ENCODE data around the gene NUP188.
"Not testable (repeated sequence)": the region's sequence is repeated elsewhere in the genome, so short reads cannot be mapped to it uniquely, and the experiment has no call there.

NUP188 gene

GRCh38 chr9:128944966-128945365 is 2.5 kb upstream of the NUP188 start:
- not testable (repeated sequence) for DNase-seq

GRCh38 chr9:128945798-128946501 is 1.5 kb upstream of the NUP188 start:
- no peak for DNase-seq

- peak; percentile 62 for DNase-seq
These were observed 775 bp upstream of the NUP188 start for GRCh38 chr9:128946571-128947276.

- no peak for DNase-seq
These were observed 297 bp upstream of the NUP188 start for GRCh38 chr9:128947277-128947526.

DNA sequence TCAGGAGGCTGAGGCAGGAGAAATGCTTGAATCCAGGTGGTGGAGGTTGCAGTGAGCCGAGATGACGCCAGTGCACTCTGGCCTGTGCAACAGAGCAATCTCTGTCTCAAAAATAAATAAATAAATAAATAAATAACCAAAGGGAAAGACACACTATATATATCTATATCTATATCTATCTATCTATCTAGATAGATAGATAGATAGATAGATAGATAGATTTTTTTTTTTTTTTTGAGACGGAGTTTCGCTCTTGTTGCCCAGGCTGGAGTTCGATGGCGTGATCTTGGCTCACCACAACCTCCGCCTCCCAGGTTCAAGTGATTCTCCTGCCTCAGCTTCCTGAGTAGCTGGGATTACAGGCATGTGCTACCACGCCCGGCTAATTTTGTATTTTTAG is 13.9 kb downstream of the NUP188 start:
- not testable (repeated sequence) for DNase-seq

GRCh38 chr9:128969491-128969890 is 22.0 kb downstream of the NUP188 start:
- DNase-seq, result no peak

- no peak for DNase-seq
These were observed 25.5 kb downstream of the NUP188 start for GRCh38 chr9:128972956-128973355.

GRCh38 chr9:128979111-128979510 is 31.6 kb downstream of the NUP188 start:
- no peak for DNase-seq

DNA sequence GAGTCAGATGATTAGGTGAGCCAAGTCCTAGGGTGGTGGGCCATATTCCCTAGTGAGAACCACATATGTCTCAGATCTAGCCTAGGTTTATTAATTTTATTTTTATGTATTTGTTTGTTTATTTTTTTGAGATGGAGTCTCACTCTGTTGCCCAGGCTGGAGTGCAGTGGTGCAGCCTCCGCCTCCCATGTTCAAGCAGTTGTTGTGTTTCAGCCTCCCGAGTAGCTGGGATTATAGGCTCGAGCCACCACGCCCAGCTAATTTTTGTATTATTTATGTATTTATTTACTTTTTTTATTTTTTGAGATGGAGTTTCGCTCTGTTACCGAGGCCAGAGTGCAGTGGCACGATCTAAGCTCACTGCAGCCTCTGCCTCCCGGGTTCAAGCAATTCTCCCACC is 36.0 kb downstream of the NUP188 start:
- DNase-seq, result no peak

DNA sequence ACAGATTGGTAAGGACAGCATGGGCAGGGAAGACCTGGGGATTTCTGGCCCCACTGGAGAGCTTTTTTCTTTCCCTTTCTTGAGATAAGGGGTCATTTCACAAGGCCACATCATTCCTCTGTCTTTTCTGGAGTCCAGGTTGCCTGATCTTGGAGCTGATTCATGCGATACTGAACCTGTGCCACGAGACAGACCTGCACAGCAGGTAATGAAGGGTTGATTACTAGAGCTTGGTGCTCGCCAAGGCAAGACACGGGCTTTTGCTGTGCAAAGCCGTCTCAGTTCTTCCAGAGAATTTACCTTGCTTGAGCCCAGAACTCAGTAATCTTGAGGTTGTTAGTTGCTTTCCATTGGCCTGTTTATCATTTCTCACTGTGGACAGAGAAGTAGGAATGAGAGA is 39.2 kb downstream of the NUP188 start:
- DNase-seq, result no peak

GRCh38 chr9:128987805-128988204 is 40.3 kb downstream of the NUP188 start:
- DNase-seq, result no peak

- no peak for DNase-seq
These were observed 45.5 kb downstream of the NUP188 start for GRCh38 chr9:128992995-128993394.

DNA sequence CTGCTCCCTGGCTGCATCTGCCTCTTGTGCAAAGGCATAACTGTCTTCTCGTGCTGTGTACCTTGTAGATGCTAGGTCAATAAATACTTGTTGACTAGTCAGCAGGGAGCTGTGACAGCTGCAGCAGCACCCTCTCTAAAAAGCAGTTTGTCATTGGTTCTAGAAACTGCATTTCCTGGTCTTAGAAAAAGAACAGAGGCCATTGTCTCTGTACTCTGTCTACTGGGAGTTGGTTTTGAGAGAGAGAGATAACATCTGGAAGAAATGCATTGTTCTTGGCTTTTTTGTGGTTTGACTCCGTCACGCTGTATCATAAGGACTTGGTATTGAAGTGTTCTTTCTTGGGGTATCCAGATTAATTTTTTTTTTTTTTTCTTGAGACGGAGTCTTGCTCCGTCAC is 48.3 kb downstream of the NUP188 start:
- DNase-seq, result no peak

- DNase-seq, result no peak
These were observed 51.0 kb downstream of the NUP188 start for GRCh38 chr9:128998462-128998861.

GRCh38 chr9:128999581-129000206 is 52.2 kb downstream of the NUP188 start:
- DNase-seq, result no peak

DNA sequence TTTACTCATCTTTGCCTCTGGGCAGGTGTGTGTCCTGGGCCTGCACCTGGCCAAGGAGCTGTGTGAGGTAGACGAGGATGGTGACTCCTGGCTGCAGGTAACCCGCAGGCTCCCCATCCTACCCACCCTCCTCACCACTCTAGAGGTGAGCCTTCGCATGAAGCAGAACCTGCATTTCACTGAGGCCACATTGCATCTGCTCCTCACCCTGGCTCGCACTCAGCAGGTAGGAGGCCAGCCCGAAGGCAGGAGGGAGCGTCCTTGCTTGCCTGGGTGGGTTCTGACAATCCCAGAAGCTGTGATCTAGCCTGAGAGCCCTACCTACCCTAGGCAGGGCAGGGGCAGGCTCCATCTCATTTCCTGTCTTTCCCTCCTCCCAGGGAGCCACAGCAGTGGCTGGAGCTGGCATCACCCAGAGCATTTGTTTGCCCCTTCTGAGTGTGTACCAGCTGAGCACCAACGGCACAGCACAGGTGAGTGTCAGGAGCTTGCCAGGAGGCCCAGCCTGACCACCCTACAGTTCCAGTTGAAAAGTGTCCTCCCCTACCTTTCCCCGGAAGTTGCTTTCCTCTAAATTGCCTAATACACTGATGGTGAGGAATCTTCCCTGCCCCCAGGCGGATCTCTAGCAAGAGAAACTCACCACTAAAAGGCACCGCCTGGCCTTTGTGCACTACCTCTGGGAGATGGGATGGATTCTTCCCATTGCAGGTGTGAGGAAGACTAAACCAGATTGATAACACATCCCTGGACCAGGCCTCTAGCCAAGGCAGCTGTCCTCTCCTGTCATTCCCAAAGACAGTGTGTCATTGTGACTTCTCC is 54.2 kb downstream of the NUP188 start:
- DNase-seq, result no peak

- DNase-seq, result no peak
These were observed 55.5 kb downstream of the NUP188 start for GRCh38 chr9:129002992-129003391.

DNA sequence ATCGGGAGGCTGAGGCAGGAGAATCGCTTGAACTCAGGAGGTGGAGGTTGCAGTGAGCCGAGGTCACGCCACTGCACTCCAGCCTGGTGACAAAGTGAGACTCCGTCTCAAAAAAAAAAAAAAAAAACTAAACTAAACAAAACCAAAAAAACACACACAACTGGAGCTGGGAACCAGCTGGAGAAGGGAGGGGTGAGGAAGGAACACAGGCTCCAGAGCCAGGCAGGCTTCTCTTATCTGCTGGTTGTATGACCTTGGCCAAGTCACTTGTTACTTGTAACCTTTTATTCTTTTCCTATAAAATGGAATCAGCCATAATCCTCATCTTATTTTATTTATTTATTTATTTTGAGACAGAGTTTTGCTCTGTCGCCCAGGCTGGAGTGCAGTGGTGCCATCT is 56.7 kb downstream of the NUP188 start:
- not testable (repeated sequence) for DNase-seq

DNA sequence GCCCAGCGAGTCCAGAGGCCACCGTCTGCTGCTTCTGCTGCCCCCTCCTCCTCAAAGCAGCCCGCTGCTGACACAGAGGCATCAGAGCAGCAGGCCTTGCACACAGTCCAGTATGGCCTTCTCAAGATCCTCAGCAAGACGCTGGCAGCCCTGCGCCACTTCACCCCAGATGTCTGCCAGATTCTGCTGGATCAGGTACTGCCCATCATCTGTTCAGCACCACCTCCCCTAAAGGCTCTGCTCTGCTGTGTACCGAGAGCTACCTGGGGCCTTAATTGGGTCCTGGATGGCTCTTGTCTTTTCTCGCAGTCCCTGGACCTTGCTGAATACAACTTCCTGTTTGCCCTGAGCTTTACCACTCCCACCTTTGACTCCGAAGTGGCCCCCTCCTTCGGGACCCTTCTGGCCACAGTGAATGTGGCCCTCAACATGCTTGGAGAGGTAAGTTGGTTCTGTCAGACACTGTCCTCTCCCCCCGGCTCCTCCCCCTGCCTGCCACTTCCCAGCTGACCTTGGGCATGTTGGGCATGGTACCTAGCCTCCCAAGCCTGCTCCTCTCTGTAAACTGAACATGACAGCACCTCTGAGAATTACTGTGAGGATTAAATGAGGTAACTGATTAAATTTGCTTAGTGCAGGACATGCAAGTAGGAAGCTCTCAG is 58.0 kb downstream of the NUP188 start:
- DNase-seq, result no peak

DNA sequence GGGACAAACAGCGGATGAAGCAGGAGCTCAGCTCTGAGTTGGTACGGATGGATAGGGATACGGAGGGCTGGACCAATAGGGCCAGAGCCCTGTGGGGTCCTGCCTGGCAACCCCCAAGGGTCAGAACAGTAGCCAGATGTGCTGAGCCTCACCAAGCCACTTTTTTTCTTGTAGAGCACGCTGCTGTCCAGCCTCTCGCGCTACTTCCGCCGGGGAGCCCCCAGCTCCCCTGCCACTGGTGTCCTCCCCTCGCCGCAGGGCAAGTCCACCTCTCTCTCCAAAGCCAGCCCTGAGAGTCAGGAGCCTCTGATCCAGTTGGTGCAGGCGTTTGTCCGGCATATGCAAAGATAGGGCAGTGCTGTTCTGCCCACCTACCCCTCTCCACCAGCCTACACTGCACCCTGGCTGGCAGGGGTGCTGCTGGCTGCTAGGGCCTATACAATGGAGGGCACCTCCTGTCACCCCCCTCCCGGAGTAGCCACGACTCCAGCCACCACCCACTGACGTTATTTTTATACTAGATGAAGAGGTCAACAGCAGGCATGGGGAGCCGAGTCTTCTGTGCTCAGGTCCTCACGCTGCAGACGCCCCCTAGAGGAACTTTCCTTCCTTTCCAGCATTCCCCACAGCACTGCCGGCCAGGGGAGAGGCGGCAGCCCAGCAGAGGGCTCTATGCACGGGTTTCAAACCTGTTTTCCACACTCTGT is 59.0 kb downstream of the NUP188 start:
- peak; percentile 87 for DNase-seq

DNA sequence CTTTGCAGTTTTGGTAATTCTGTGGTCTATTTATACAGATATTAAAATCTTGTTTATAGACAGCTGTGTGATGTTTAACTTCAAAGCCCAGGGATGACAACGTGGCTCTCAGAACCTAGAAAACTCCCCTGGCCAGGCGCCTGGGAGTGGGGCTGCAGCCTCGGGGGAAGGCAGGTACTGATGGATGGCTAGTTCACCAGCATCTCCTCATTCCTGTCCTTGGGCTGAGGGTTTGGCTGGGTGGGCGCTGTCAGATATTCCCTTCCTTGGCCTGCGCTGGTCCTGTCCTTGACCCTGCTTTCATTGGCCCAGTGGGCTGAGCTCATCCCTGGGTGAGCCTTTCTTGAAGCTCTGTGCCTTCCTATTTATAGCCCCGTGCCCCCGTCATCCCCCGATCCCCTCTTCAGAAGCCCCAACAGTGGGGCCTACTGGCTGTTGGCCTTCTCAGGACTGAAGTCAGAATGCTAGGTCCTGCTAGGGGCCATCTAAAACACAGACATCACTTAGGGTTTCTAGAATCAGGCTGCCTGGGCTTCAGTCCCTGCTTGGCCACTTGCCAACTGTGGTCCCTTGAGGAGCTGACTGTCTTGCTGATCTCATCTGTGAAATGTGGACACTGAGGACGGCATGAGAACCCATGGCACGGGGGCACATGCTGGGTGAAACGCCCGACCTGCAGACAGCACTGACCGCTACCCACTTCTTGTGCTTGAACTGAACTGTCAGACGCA is 59.7 kb downstream of the NUP188 start:
- DNase-seq, result no peak

All from OCI-M1 (cell line).